H9 (cell line): Measurements from ENCODE around the gene IGSF10. TPM values are rescaled to one million over a fixed set of nuclear protein-coding genes. Genes with fewer than 3 reads are reported as not detected.

Source experiments
- DNase-seq: peaks from one replicate; pipeline ENCODE4 v3.0.0-alpha.2; 2017
- H2AFZ ChIP-seq: one replicate; pipeline ENCODE4 v1.6.1; 2013; ENCODE audit warnings: mild to moderate bottlenecking, low read length, control low read depth, moderate library complexity
- H2AK5ac ChIP-seq: 2 replicates; pipeline ENCODE4 v1.6.1; 2013; ENCODE audit warnings: low read length, control low read depth, mixed read lengths; ENCODE audit not compliant: insufficient read length
- H2BK120ac ChIP-seq: one replicate; pipeline ENCODE4 v1.6.1; 2013; ENCODE audit warnings: low read depth, mild to moderate bottlenecking, low read length, control low read depth, inconsistent platforms; ENCODE audit not compliant: poor library complexity, severe bottlenecking
- H2BK12ac ChIP-seq: 2 replicates; pipeline ENCODE4 v1.6.1; 2013; ENCODE audit warnings: low read length, control low read depth, mixed read lengths, low read depth; ENCODE audit not compliant: insufficient read length
- H2BK15ac ChIP-seq: 2 replicates; pipeline ENCODE4 v1.6.1; 2013; ENCODE audit warnings: low read depth, low read length, control low read depth
- H2BK20ac ChIP-seq: one replicate; pipeline ENCODE4 v1.6.1; 2013; ENCODE audit warnings: low read depth, mild to moderate bottlenecking, low read length, control low read depth, inconsistent platforms; ENCODE audit not compliant: poor library complexity, severe bottlenecking
- H2BK5ac ChIP-seq: 2 replicates; pipeline ENCODE4 v1.6.1; 2013; ENCODE audit warnings: low read length, control low read depth, mixed read lengths; ENCODE audit not compliant: insufficient read length
- H3K14ac ChIP-seq: 2 replicates; pipeline ENCODE4 v1.6.1; 2013; ENCODE audit warnings: low read length, control low read depth; ENCODE audit not compliant: insufficient read depth
- H3K18ac ChIP-seq: 2 replicates; pipeline ENCODE4 v1.6.1; 2013; ENCODE audit warnings: low read depth, mild to moderate bottlenecking, mixed read lengths, low read length, control low read depth; ENCODE audit not compliant: insufficient read length
- H3K23ac ChIP-seq: 2 replicates; pipeline ENCODE4 v1.6.1; 2013; ENCODE audit warnings: low read length, control low read depth, mixed read lengths, low read depth; ENCODE audit not compliant: insufficient read length
- H3K23me2 ChIP-seq: 2 replicates; pipeline ENCODE4 v1.6.1; 2013; ENCODE audit warnings: low read depth, mild to moderate bottlenecking, mixed read lengths, low read length, control low read depth; ENCODE audit not compliant: insufficient read length, poor library complexity, severe bottlenecking
- H3K27ac ChIP-seq: 2 replicates; pipeline ENCODE4 v1.5.1; 2013; ENCODE audit warnings: low read length, control low read depth, mixed read lengths, low read depth; ENCODE audit not compliant: insufficient read length
- H3K27me3 ChIP-seq: 2 replicates; pipeline ENCODE4 v1.6.1; 2013; ENCODE audit warnings: low read length, control low read depth, inconsistent platforms; ENCODE audit not compliant: insufficient read depth
- H3K4ac ChIP-seq: 2 replicates; pipeline ENCODE4 v1.6.1; 2013; ENCODE audit warnings: low read depth, mild to moderate bottlenecking, control low read depth, inconsistent platforms, low read length, moderate library complexity
- H3K4me1 ChIP-seq: 2 replicates; pipeline ENCODE4 v1.6.1; 2013; ENCODE audit warnings: low read length, control low read depth, inconsistent platforms; ENCODE audit not compliant: insufficient read depth
- H3K4me2 ChIP-seq: 2 replicates; pipeline ENCODE4 v1.6.1; 2013; ENCODE audit warnings: low read length, control low read depth, mixed read lengths; ENCODE audit not compliant: insufficient read length, insufficient read depth
- H3K56ac ChIP-seq: 2 replicates; pipeline ENCODE4 v1.6.1; 2013; ENCODE audit warnings: low read depth, mild to moderate bottlenecking, mixed read lengths, low read length, control low read depth; ENCODE audit not compliant: insufficient read length
- H3K79me1 ChIP-seq: 2 replicates; pipeline ENCODE4 v1.6.1; 2013; ENCODE audit warnings: low read depth, mild to moderate bottlenecking, moderate library complexity, low read length, control low read depth, inconsistent platforms; ENCODE audit not compliant: insufficient read depth, poor library complexity, severe bottlenecking
- H3K79me2 ChIP-seq: 2 replicates; pipeline ENCODE4 v1.6.1; 2013; ENCODE audit warnings: low read length, control low read depth, inconsistent platforms; ENCODE audit not compliant: insufficient read depth
- H3K9ac ChIP-seq: 2 replicates; pipeline ENCODE4 v1.6.1; 2013; ENCODE audit warnings: low read length, control low read depth, mixed read lengths; ENCODE audit not compliant: insufficient read length; ENCODE audit errors: extremely low read depth
- H3K9me3 ChIP-seq: one replicate; pipeline ENCODE4 v1.6.1; 2013; ENCODE audit warnings: low read depth, low read length, inconsistent platforms; ENCODE audit not compliant: control insufficient read depth
- H3T11ph ChIP-seq: one replicate; pipeline ENCODE4 v1.6.1; 2013; ENCODE audit warnings: mild to moderate bottlenecking, low read length, control low read depth, inconsistent platforms
- H4K20me1 ChIP-seq: one replicate; pipeline ENCODE4 v1.6.1; 2013; ENCODE audit not compliant: control insufficient read depth, insufficient read length, insufficient read depth
- H4K5ac ChIP-seq: 2 replicates; pipeline ENCODE4 v1.6.1; 2013; ENCODE audit warnings: low read depth, mild to moderate bottlenecking, mixed read lengths, low read length, control low read depth; ENCODE audit not compliant: insufficient read length
- H4K8ac ChIP-seq: replicated peaks from 2 replicates; pipeline ENCODE4 v1.6.1; 2013; ENCODE audit warnings: low read length, control low read depth, mixed read lengths, low read depth; ENCODE audit not compliant: insufficient read length
- H4K91ac ChIP-seq: 2 replicates; pipeline ENCODE4 v1.6.1; 2013; ENCODE audit warnings: low read depth, mild to moderate bottlenecking, moderate library complexity, mixed read lengths, low read length, control low read depth; ENCODE audit not compliant: insufficient read length
- H3K27ac Mint-ChIP-seq, 3 experiments: 2 replicates in 2 of 3; 3 replicates in 1 of 3; pipeline ENCODE4 v1.8.0; 2020 to 2021; ENCODE audit warnings: mixed read lengths in 3 of 3, mild to moderate bottlenecking in 1 of 3, moderate library complexity in 1 of 3
- H3K27me3 Mint-ChIP-seq: 2 replicates; pipeline ENCODE4 v1.8.0; 2021; ENCODE audit warnings: low read depth, mild to moderate bottlenecking, moderate library complexity, mixed read lengths
- H3K36me3 Mint-ChIP-seq, 3 experiments: 2 replicates in 2 of 3; 3 replicates in 1 of 3; pipeline ENCODE4 v1.8.0; 2020 to 2021; ENCODE audit warnings: low read depth in 3 of 3, mixed read lengths in 3 of 3; ENCODE audit not compliant: insufficient read depth in 1 of 3
- H3K4me1 Mint-ChIP-seq, 2 experiments: 2 replicates each; pipeline ENCODE4 v1.8.0; 2020; ENCODE audit warnings: mixed read lengths in 2 of 2
- H3K4me3 Mint-ChIP-seq, 2 experiments: 2 replicates in 1 of 2; 3 replicates in 1 of 2; pipeline ENCODE4 v1.8.0; 2020 to 2021; ENCODE audit warnings: mild to moderate bottlenecking in 2 of 2, mixed read lengths in 2 of 2, moderate library complexity in 1 of 2
- H3K9me3 Mint-ChIP-seq, 2 experiments: 2 replicates in 1 of 2; 3 replicates in 1 of 2; pipeline ENCODE4 v1.8.0; 2020; ENCODE audit warnings: mild to moderate bottlenecking in 2 of 2, mixed read lengths in 2 of 2, moderate library complexity in 1 of 2
- CTCF ChIP-seq: fragments of 200-600 bp; sonication (generic); conservative IDR thresholded peaks from 3 replicates; pipeline ENCODE4 v1.8.0; 2021; ENCODE audit warnings: antibody characterized with exemption, mild to moderate bottlenecking
- WGBS: extraction: QIAGEN DNeasy Blood & Tissue Kit; methylation state at CpG from one replicate; pipeline ENCODE4 v1.1.7; 2013; ENCODE audit warnings: missing lambda C conversion rate, low lambda C conversion rate, mixed read lengths; ENCODE audit not compliant: insufficient read length; ENCODE audit errors: extremely low coverage; 5-methylcytosine and 5-hydroxymethylcytosine counted together
- total RNA-seq: library from RNA; stranded (reverse); gene quantifications from 2 replicates; pipeline ENCODE4 v1.2.1, GENCODE V29; 2021

IGSF10 gene
- total RNA-seq, 1 experiment from 2014 or later, result 0.20 TPM

GRCh38 chr3:151428386-151428785 is 32.5 kb downstream of the IGSF10 start:
- no peak overlapping the region for H3K56ac ChIP-seq
- no peak overlapping the region for H3K9ac ChIP-seq
- DNase-seq, result no peak

More at GRCh38 chr3:151428386-151428785, 32.5 kb downstream of the IGSF10 start:
- no peak overlapping the region for H4K8ac ChIP-seq
- H2BK20ac ChIP-seq, result no peak overlapping the region
- peaks cover 11% of the 10 kb centered on the region; the same call in 1 of the 2 replicates for H3K4me1 ChIP-seq
- H3K27me3 Mint-ChIP-seq, result no peaks in the 10 kb centered on the region; the same call in none of the 2 replicates
- no peak overlapping the region for H3K4ac ChIP-seq
- no peak overlapping the region for H2BK120ac ChIP-seq
- no peak overlapping the region for H3K27ac Mint-ChIP-seq
- H2AK5ac ChIP-seq, result no peak overlapping the region
- H3K79me2 ChIP-seq, result no peaks in the 10 kb centered on the region
- no peak overlapping the region for H3K14ac ChIP-seq
- peaks cover 0 to 5% of the 10 kb centered on the region in 2 experiments; a peak in 3 of 5 replicates for H3K9me3 Mint-ChIP-seq
- H3K4me2 ChIP-seq, result no peak overlapping the region
- H4K20me1 ChIP-seq, result no peaks in the 10 kb centered on the region
- H2AFZ ChIP-seq, result no peak overlapping the region
- H3K23me2 ChIP-seq, result no peaks in the 10 kb centered on the region
- H3K4me3 Mint-ChIP-seq, result no peak overlapping the region
- H4K91ac ChIP-seq, result no peak overlapping the region
- H3K36me3 Mint-ChIP-seq, result peaks cover 10 to 26% (median 15%) of the 10 kb centered on the region in 3 experiments
- H3K23ac ChIP-seq, result no peak overlapping the region
- no peak for TF ChIP-seq CTCF
- no peaks in the 10 kb centered on the region for H3K79me1 ChIP-seq
- no CpG with 5 or more reads among the region's 2 CpGs for WGBS
- no peak overlapping the region for H2BK5ac ChIP-seq
- H3K27ac ChIP-seq, result no peak overlapping the region
- H3K27me3 ChIP-seq, result no peaks in the 10 kb centered on the region; the same call in 1 of the 2 replicates
- no peak overlapping the region for H3K18ac ChIP-seq
- H3T11ph ChIP-seq, result no peak overlapping the region
- no peak overlapping the region for H2BK12ac ChIP-seq
- H3K9me3 ChIP-seq, result no peaks in the 10 kb centered on the region
- H4K5ac ChIP-seq, result no peak overlapping the region
- H3K4me1 Mint-ChIP-seq, result peaks cover 33 to 34% of the 10 kb centered on the region in 2 experiments
- no peak overlapping the region for H2BK15ac ChIP-seq
